Thyroid gland (tissue), 4 donors: ENCODE measurements around the gene OR51A2.

Source experiments
- POLR2A ChIP-seq, 2 donors: fragments of 450-650 bp; IDR thresholded peaks; one replicate each; pipeline ENCODE4 v1.6.1; 2017; ENCODE audit warnings: antibody characterized with exemption in 2 of 2, mild to moderate bottlenecking in 2 of 2, moderate library complexity in 1 of 2
- TF ChIP-seq, protein P1 (sequence below), 6 experiments: fragments of 200-600 bp in 3 of 6; fragments of 450-650 bp in 3 of 6; sonication (generic) in 3 of 6; IDR thresholded peaks; one replicate each; pipeline ENCODE4 v1.5.1; 2016 to 2019; ENCODE audit warnings: antibody characterized with exemption in 6 of 6, mild to moderate bottlenecking in 2 of 6, inconsistent platforms in 1 of 6, moderate library complexity in 1 of 6

DNA sequence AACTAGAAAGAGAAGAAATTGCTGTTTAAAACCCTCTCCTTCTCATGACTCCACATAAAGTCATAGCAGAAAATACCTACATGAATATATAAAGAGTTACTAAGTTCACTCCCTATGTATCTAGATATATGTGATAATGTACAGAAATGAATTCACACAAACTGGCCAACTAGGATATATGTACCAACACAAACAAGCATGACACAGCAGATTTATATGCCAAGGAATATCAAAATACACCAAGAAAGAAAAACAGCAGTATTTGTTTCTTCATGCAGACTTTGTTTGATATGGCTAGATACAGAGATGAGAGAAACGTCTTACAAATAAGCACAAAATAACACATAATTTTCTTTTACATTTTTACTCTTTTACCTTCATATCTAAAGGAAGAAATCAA is 33.2 kb downstream of the OR51A2 start:
- TF ChIP-seq, protein P1, sequence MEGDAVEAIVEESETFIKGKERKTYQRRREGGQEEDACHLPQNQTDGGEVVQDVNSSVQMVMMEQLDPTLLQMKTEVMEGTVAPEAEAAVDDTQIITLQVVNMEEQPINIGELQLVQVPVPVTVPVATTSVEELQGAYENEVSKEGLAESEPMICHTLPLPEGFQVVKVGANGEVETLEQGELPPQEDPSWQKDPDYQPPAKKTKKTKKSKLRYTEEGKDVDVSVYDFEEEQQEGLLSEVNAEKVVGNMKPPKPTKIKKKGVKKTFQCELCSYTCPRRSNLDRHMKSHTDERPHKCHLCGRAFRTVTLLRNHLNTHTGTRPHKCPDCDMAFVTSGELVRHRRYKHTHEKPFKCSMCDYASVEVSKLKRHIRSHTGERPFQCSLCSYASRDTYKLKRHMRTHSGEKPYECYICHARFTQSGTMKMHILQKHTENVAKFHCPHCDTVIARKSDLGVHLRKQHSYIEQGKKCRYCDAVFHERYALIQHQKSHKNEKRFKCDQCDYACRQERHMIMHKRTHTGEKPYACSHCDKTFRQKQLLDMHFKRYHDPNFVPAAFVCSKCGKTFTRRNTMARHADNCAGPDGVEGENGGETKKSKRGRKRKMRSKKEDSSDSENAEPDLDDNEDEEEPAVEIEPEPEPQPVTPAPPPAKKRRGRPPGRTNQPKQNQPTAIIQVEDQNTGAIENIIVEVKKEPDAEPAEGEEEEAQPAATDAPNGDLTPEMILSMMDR (IDR thresholded peaks at IDR 0.05) = no peak
- TF ChIP-seq POLR2A (IDR thresholded peaks at IDR 0.05) = no peak
